ENCODE measurements around the gene RAB31. TPM values are rescaled to one million over a fixed set of nuclear protein-coding genes. Genes with fewer than 3 reads are reported as not detected.

The RAB31 gene
- total RNA-seq, 2 donors from 2014 or later: 7.7 to 86.9 TPM

DNA sequence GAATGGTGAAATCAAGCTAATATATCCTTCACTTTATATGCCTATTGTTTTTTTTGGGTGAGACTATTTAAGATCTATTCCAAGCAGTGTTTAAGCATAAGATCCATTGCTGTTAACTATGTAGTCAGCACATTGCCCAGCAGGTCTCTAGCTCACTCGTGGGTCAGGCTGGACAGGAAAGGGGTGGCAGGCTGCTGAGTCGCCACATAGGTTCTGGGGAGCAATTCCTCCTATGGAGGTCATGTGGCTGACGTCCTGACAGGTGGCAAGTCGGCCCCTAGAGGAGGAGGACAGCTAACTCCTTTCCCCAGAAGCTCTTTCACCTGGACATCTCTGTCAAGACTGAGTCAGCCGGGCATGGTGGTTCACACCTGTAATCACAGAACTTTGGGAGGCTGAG lies 13.9 kb upstream of the RAB31 start:
- DNase-seq (ENCODE audit: low spot score): no peak
- Histone ChIP-seq H3K4me1 (replicated peaks) (no peaks in the 10 kb centered on the region), H3K9me3 (no peaks in the 10 kb centered on the region), H3K27me3 (replicated peaks; ENCODE audit: insufficient read depth) (no peaks in the 10 kb centered on the region), H3K27ac (no peak overlapping the region), H3K4me3 (no peak overlapping the region), H3K36me3 (no peaks in the 10 kb centered on the region)
- intact Hi-C loops (cut with DNase I): no loop called here
- TF ChIP-seq CTCF (IDR thresholded peaks at IDR 0.05): no peak
- no peak for TF ChIP-seq POLR2A (IDR thresholded peaks at IDR 0.05)
- TF ChIP-seq POLR2AphosphoS5 (IDR thresholded peaks at IDR 0.05): no peak
- 83% methylated on average over 5 of the region's 5 CpGs for WGBS

DNA sequence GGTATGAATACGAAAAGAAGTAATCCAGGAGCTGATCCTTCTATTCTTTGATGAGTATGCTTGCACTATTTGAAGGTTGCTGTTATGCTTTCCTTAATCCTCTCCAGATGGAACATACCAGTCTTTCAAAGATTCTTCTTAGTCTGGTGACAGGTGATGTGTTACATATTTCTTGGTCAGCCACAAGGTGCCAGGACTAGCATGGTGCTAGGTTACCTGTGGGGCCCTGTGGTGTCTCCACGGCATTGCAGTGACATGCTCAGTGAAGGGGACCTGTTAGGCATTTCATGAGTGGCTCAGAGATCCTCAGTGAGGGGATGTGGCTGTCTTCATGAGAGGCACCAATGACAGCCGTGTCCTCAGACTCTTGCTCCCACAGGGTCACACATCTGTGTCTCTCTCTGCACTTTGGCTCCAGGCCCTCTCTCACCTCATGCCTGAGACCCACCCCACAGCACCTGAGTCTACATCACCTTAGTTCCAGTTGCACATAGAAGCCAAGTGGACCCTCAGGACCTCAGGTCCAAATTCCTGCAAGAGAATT lies 13.1 kb upstream of the RAB31 start:
- Histone ChIP-seq H3K9me3 (no peaks in the 10 kb centered on the region), H3K27me3 (replicated peaks; ENCODE audit: insufficient read depth) (no peaks in the 10 kb centered on the region), H3K36me3 (no peaks in the 10 kb centered on the region), H3K4me1 (replicated peaks) (no peaks in the 10 kb centered on the region), H3K27ac (no peak overlapping the region), H3K4me3 (no peak overlapping the region)
- TF ChIP-seq POLR2AphosphoS5 (IDR thresholded peaks at IDR 0.05) (no peak), POLR2A (IDR thresholded peaks at IDR 0.05) (no peak), CTCF (IDR thresholded peaks at IDR 0.05) (no peak)
- intact Hi-C loops (cut with DNase I): no loop called here
- WGBS: 84% methylated on average over 3 of the region's 3 CpGs
- DNase-seq (ENCODE audit: low spot score): no peak

GRCh38 chr18:9695605-9696004 lies 12.5 kb upstream of the RAB31 start:
- H3K27ac ChIP-seq: no peak overlapping the region
- no peaks in the 10 kb centered on the region for H3K36me3 ChIP-seq
- H3K4me1 ChIP-seq (replicated peaks): no peaks in the 10 kb centered on the region
- no peak for TF ChIP-seq POLR2AphosphoS5 (IDR thresholded peaks at IDR 0.05)
- no peak for TF ChIP-seq CTCF (IDR thresholded peaks at IDR 0.05)
- no peak for TF ChIP-seq POLR2A (IDR thresholded peaks at IDR 0.05)
- intact Hi-C loops (cut with DNase I): no loop called here
- no peak overlapping the region for H3K4me3 ChIP-seq
- WGBS: 63% methylated on average over 5 of the region's 5 CpGs
- DNase-seq (ENCODE audit: low spot score): no peak
- no peaks in the 10 kb centered on the region for H3K27me3 ChIP-seq (replicated peaks; ENCODE audit: insufficient read depth)
- no peaks in the 10 kb centered on the region for H3K9me3 ChIP-seq

- no peaks in the 10 kb centered on the region for H3K36me3 ChIP-seq
- intact Hi-C loops (cut with DNase I): no loop called here
- H3K9me3 ChIP-seq: no peaks in the 10 kb centered on the region
- no peak for TF ChIP-seq POLR2A (IDR thresholded peaks at IDR 0.05)
- no peak for TF ChIP-seq POLR2AphosphoS5 (IDR thresholded peaks at IDR 0.05)
- TF ChIP-seq CTCF (IDR thresholded peaks at IDR 0.05): no peak
- H3K4me1 ChIP-seq (replicated peaks): no peaks in the 10 kb centered on the region
- WGBS: 78% methylated on average over 2 of the region's 2 CpGs
- H3K27me3 ChIP-seq (replicated peaks; ENCODE audit: insufficient read depth): no peaks in the 10 kb centered on the region
- no peak for DNase-seq (ENCODE audit: low spot score)
- no peak overlapping the region for H3K27ac ChIP-seq
- no peak overlapping the region for H3K4me3 ChIP-seq
Measured at GRCh38 chr18:9696112-9696511, 12.0 kb upstream of the RAB31 start.

GRCh38 chr18:9696701-9697100 lies 11.4 kb upstream of the RAB31 start:
- WGBS: 93% methylated on average over 1 of the region's 1 CpG
- no peaks in the 10 kb centered on the region for H3K27me3 ChIP-seq (replicated peaks; ENCODE audit: insufficient read depth)
- intact Hi-C loops (cut with DNase I): no loop called here
- H3K4me1 ChIP-seq (replicated peaks): no peaks in the 10 kb centered on the region
- H3K27ac ChIP-seq: no peak overlapping the region
- no peak overlapping the region for H3K4me3 ChIP-seq
- no peaks in the 10 kb centered on the region for H3K9me3 ChIP-seq
- no peak for DNase-seq (ENCODE audit: low spot score)
- TF ChIP-seq CTCF (IDR thresholded peaks at IDR 0.05) (no peak), POLR2A (IDR thresholded peaks at IDR 0.05) (no peak), POLR2AphosphoS5 (IDR thresholded peaks at IDR 0.05) (no peak)
- no peaks in the 10 kb centered on the region for H3K36me3 ChIP-seq
